ENCODE data around the gene ROGDI. TPM values are rescaled to one million over a fixed set of nuclear protein-coding genes. Genes with fewer than 3 reads are reported as not detected.

ROGDI gene
- total RNA-seq, 3 donors from 2014 or later (not counting 1 experiment from before 2014, with no cell fraction given), result 6.6 to 15.5 (median 7.5) TPM

- WGBS (ENCODE audit: insufficient coverage), result 91% methylated on average over 4 of the region's 4 CpGs
- intact Hi-C loops (cut with micrococcal nuclease), result no loop called here
- Histone ChIP-seq H3K27ac (ENCODE audit: low read length) (no peak overlapping the region), H3K27me3 (ENCODE audit: control insufficient read depth, insufficient read depth, low read length) (no peaks in the 10 kb centered on the region), H3K4me1 (ENCODE audit: control insufficient read depth, insufficient read depth, low read length) (no peaks in the 10 kb centered on the region), H3K4me3 (ENCODE audit: low read length) (no peak overlapping the region), H3K36me3 (ENCODE audit: control insufficient read depth, insufficient read depth, low read length) (no peaks in the 10 kb centered on the region), H3K9me3 (ENCODE audit: control insufficient read depth, insufficient read depth, low read length) (no peaks in the 10 kb centered on the region)
- Mint-ChIP-seq H3K36me3 (no peaks in the 10 kb centered on the region), H3K9me3 (no peaks in the 10 kb centered on the region), H3K4me1 (no peaks in the 10 kb centered on the region), H3K4me3 (no peak overlapping the region), H3K27ac (no peak overlapping the region), H3K27me3 (ENCODE audit: low read depth in 2 of 2) (no peaks in the 10 kb centered on the region)
- TF ChIP-seq CTCF (IDR thresholded peaks at IDR 0.05), result no peak
- DNase-seq, result no peak
- no peak for ATAC-seq
These were observed 22.2 kb downstream of the ROGDI start for GRCh38 chr16:4780235-4780634.

GRCh38 chr16:4778050-4778392 is 24.4 kb downstream of the ROGDI start:
- no peak overlapping the region for H3K4me3 Mint-ChIP-seq
- no peak overlapping the region for H3K27ac ChIP-seq (ENCODE audit: low read length)
- 91% methylated on average over 5 of the region's 5 CpGs for WGBS (ENCODE audit: insufficient coverage)
- no peak for TF ChIP-seq CTCF (IDR thresholded peaks at IDR 0.05)
- H3K9me3 ChIP-seq (ENCODE audit: control insufficient read depth, insufficient read depth, low read length), result no peaks in the 10 kb centered on the region
- DNase-seq (no peak), ATAC-seq (no peak)
- H3K27me3 ChIP-seq (ENCODE audit: control insufficient read depth, insufficient read depth, low read length), result no peaks in the 10 kb centered on the region
- H3K27me3 Mint-ChIP-seq (ENCODE audit: low read depth in 2 of 2), result no peaks in the 10 kb centered on the region
- no peaks in the 10 kb centered on the region for H3K36me3 Mint-ChIP-seq
- H3K4me1 Mint-ChIP-seq, result no peaks in the 10 kb centered on the region
- H3K4me3 ChIP-seq (ENCODE audit: low read length), result no peak overlapping the region
- H3K27ac Mint-ChIP-seq, result no peak overlapping the region
- no peaks in the 10 kb centered on the region for H3K9me3 Mint-ChIP-seq
- no peaks in the 10 kb centered on the region for H3K4me1 ChIP-seq (ENCODE audit: control insufficient read depth, insufficient read depth, low read length)
- intact Hi-C loops (cut with micrococcal nuclease), result no loop called here
- H3K36me3 ChIP-seq (ENCODE audit: control insufficient read depth, insufficient read depth, low read length), result no peaks in the 10 kb centered on the region

- Histone ChIP-seq H3K4me3 (ENCODE audit: low read length) (no peak overlapping the region), H3K27me3 (ENCODE audit: control insufficient read depth, insufficient read depth, low read length) (no peaks in the 10 kb centered on the region), H3K4me1 (ENCODE audit: control insufficient read depth, insufficient read depth, low read length) (no peaks in the 10 kb centered on the region), H3K27ac (ENCODE audit: low read length) (no peak overlapping the region), H3K36me3 (ENCODE audit: control insufficient read depth, insufficient read depth, low read length) (no peaks in the 10 kb centered on the region), H3K9me3 (ENCODE audit: control insufficient read depth, insufficient read depth, low read length) (no peaks in the 10 kb centered on the region)
- H3K27me3 Mint-ChIP-seq (ENCODE audit: low read depth in 2 of 2), result no peaks in the 10 kb centered on the region
- H3K36me3 Mint-ChIP-seq, result no peaks in the 10 kb centered on the region
- DNase-seq (no peak), ATAC-seq (no peak)
- 88% methylated on average over 17 of the region's 17 CpGs for WGBS (ENCODE audit: insufficient coverage)
- no peak overlapping the region for H3K4me3 Mint-ChIP-seq
- no peaks in the 10 kb centered on the region for H3K9me3 Mint-ChIP-seq
- H3K27ac Mint-ChIP-seq, result no peak overlapping the region
- H3K4me1 Mint-ChIP-seq, result no peaks in the 10 kb centered on the region
- intact Hi-C loops (cut with micrococcal nuclease), result no loop called here
- no peak for TF ChIP-seq CTCF (IDR thresholded peaks at IDR 0.05)
These were observed 24.9 kb downstream of the ROGDI start for GRCh38 chr16:4777339-4778049.

- no peaks in the 10 kb centered on the region for H3K27me3 ChIP-seq (ENCODE audit: control insufficient read depth, insufficient read depth, low read length)
- TF ChIP-seq CTCF (IDR thresholded peaks at IDR 0.05), result no peak
- H3K36me3 ChIP-seq (ENCODE audit: control insufficient read depth, insufficient read depth, low read length), result no peaks in the 10 kb centered on the region
- intact Hi-C loops (cut with micrococcal nuclease), result no loop called here
- H3K4me1 ChIP-seq (ENCODE audit: control insufficient read depth, insufficient read depth, low read length), result no peaks in the 10 kb centered on the region
- no peaks in the 10 kb centered on the region for H3K4me1 Mint-ChIP-seq
- H3K36me3 Mint-ChIP-seq, result no peaks in the 10 kb centered on the region
- H3K27me3 Mint-ChIP-seq (ENCODE audit: low read depth in 2 of 2), result no peaks in the 10 kb centered on the region
- no peak for DNase-seq
- no peaks in the 10 kb centered on the region for H3K9me3 ChIP-seq (ENCODE audit: control insufficient read depth, insufficient read depth, low read length)
- ATAC-seq, result no peak
- no peak overlapping the region for H3K27ac Mint-ChIP-seq
- H3K9me3 Mint-ChIP-seq, result no peaks in the 10 kb centered on the region
- no peak overlapping the region for H3K4me3 Mint-ChIP-seq
- H3K4me3 ChIP-seq (ENCODE audit: low read length), result no peak overlapping the region
- whole genome bisulfite sequencing (ENCODE audit: insufficient coverage), result 94% methylated on average over 2 of the region's 2 CpGs
- no peak overlapping the region for H3K27ac ChIP-seq (ENCODE audit: low read length)
These were observed 26.2 kb downstream of the ROGDI start for GRCh38 chr16:4776141-4776705.
